Mononuclear cell (primary cell): ENCODE data around the gene CIC. TPM values are rescaled to one million over a fixed set of nuclear protein-coding genes. Genes with fewer than 3 reads are reported as not detected.
A peak's percentile ranks its signal among the peaks of the same experiment; 100 is the strongest.

ENCODE experiments used
- H3K27me3 ChIP-seq: 2 replicates; pipeline ENCODE4 v1.6.0; 2011; ENCODE audit warnings: low read length, control low read depth; ENCODE audit not compliant: insufficient read depth
- H3K4me1 ChIP-seq: 2 replicates; pipeline ENCODE4 v1.5.1; 2011; ENCODE audit warnings: mild to moderate bottlenecking, low read length, control low read depth; ENCODE audit not compliant: insufficient read depth
- H3K4me3 ChIP-seq: 2 replicates; pipeline ENCODE4 v1.5.1; 2011; ENCODE audit warnings: mild to moderate bottlenecking, low read length, moderate library complexity
- H3K9me3 ChIP-seq: 2 replicates; pipeline ENCODE4 v1.5.1; 2011; ENCODE audit warnings: low read depth, mild to moderate bottlenecking, control low read depth, low read length
- total RNA-seq: library from RNA; depleted of rRNA; stranded (reverse); fragments of >200 nt; gene quantifications from one replicate; pipeline ENCODE4 v1.2.3, GENCODE V29; 2012

Gene CIC
- total RNA-seq, 1 donor, result 36.0 TPM

- Histone ChIP-seq H3K4me3 (no peak overlapping the region), H3K27me3 (peaks cover 23% of the 10 kb centered on the region), H3K4me1 (peaks cover 19% of the 10 kb centered on the region), H3K9me3 (no peaks in the 10 kb centered on the region)
Measured at GRCh38 chr19:42315024-42315423, 46.0 kb downstream of the CIC start.

- no peaks in the 10 kb centered on the region for H3K9me3 ChIP-seq
- H3K27me3 ChIP-seq, result peaks cover 20% of the 10 kb centered on the region
- H3K4me1 ChIP-seq, result peaks cover 19% of the 10 kb centered on the region
- no peak overlapping the region for H3K4me3 ChIP-seq
Measured at GRCh38 chr19:42316223-42317211, 47.5 kb downstream of the CIC start.

- Histone ChIP-seq H3K4me3 (no peak overlapping the region), H3K9me3 (no peaks in the 10 kb centered on the region), H3K27me3 (peaks cover 16% of the 10 kb centered on the region), H3K4me1 (peaks cover 16% of the 10 kb centered on the region)
Measured at GRCh38 chr19:42317535-42317934, 48.5 kb downstream of the CIC start.

DNA sequence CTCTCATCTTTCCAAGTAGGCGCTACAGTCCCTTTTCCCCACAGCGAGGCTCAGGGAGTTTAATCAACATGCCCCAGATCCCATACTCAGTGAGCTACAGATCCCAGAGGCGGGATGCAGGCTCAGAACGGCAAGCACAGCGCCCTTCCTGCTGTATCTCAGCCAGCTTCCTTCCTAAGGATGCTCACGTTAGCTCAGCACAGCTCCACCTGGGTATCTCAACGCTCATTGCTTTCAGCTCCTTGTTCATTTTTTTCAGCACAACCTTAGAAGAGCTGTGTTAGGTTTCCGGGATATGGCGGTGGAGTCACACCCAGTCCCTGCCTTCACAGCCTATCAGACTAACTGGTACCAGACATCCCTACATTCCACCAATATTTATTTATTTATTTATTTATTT is 53.3 kb downstream of the CIC start:
- Histone ChIP-seq H3K27me3 (peaks cover 19% of the 10 kb centered on the region), H3K9me3 (no peaks in the 10 kb centered on the region), H3K4me1 (peaks cover 23% of the 10 kb centered on the region), H3K4me3 (no peak overlapping the region)

DNA sequence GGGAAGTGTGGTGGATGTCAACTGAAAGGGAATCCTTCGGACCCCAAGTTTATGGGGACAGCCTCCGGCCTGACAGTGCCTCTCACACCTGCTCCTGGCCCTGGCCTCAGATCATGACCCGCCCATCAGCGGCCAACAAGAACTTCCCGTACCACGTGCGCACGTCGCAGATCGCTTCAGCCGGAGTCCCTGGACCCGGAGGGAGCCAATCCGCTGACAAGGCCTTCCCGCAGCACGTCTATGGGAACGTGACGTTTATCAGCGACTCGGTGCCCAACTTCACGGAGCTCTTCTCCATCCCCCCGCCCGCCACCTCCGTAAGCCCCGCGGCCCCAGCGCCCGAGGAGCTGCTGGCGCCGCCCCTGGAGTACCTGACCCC is 54.4 kb downstream of the CIC start:
- peaks cover 19% of the 10 kb centered on the region for H3K27me3 ChIP-seq
- no peak overlapping the region for H3K4me3 ChIP-seq
- H3K9me3 ChIP-seq, result no peaks in the 10 kb centered on the region
- H3K4me1 ChIP-seq, result peaks cover 23% of the 10 kb centered on the region

DNA sequence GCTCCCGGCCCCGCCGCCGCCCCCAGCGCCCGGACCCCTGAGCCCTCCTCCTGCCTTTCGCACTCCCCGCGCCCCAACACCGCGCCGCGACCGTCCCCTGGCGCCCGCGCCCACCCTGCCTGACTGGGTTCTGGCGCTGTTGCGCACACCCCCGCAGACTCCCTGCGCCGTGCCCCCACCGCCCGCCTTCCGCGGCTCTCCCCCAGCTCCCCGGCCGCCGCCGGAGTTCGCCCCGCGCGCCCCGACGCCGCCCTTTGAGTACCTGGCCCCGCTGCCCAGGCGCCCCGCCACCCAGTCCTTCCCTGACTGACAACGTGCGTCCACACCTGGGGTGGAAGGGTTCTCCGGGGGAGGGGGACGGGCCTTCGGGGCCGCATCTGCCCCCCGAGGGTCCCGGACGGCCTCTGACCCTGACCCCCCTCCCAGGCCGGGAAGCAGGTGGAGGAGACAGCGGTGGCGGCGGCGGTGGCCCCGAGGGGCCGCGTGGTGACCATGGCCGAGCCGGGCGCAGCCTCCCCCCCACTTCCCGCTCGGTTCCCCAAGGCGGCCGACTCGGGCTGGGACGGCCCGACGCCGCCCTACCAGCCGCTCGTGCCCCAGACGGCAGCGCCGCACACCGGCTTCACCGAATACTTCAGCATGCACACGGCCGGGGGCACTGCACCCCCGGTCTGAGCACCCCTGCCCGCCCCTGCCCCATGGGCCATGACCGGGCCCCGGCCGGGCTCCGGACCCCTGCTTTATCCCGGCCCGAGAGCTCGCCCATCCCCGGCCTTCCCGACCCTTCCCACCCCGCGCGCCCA is 55.0 kb downstream of the CIC start:
- Histone ChIP-seq H3K4me1 (peaks cover 23% of the 10 kb centered on the region), H3K4me3 (no peak overlapping the region), H3K27me3 (peaks cover 19% of the 10 kb centered on the region), H3K9me3 (no peaks in the 10 kb centered on the region)

DNA sequence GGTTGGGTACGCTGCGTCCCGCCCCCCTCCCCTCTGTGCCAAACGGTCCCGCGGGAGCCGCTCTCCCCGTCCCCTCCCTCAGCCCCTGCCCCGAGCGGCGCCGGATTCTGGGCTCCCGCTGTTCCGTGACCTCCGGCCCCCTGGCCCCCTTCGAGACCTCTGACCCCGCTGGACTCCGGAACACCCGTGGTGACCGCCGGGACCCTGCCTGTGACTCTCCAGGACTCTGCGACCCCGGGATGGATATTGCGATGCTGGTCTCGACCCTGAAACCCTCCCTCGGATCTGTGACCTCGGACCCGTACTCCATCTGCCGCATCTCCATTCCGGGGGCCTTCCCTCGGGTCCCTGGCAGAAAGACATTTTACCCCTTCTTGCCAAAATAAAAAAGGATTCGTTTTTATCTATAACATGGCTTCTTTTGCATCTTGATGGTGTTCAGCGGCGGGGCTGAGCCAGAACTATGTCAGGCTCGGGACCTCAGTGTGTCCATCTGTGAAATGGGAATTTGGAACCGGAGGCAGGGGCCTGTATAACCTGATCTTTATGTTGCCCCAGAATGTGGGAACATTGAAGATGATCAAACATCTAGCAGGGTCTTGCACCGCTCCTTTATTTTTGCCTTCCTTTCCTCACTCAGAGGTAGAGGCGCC is 55.7 kb downstream of the CIC start:
- H3K27me3 ChIP-seq, result peaks cover 19% of the 10 kb centered on the region
- H3K4me3 ChIP-seq, result peak overlapping the region; percentile 90

GRCh38 chr19:42325308-42325895 is 56.4 kb downstream of the CIC start, which contains the start of gene MEGF8:
Gene MEGF8, plus strand, starts transcription at chr19:42325635. Its CDS starts 609 bp downstream, at chr19:42326244.
- Histone ChIP-seq H3K27me3 (peaks cover 19% of the 10 kb centered on the region), H3K4me3 (peak within 1 kb of the TSS; percentile 90), H3K9me3 (no peaks in the 10 kb centered on the region), H3K4me1 (peaks cover 23% of the 10 kb centered on the region)

More for the DNA sequence above, 55.7 kb downstream of the CIC start:
- peaks cover 23% of the 10 kb centered on the region for H3K4me1 ChIP-seq
- no peaks in the 10 kb centered on the region for H3K9me3 ChIP-seq

DNA sequence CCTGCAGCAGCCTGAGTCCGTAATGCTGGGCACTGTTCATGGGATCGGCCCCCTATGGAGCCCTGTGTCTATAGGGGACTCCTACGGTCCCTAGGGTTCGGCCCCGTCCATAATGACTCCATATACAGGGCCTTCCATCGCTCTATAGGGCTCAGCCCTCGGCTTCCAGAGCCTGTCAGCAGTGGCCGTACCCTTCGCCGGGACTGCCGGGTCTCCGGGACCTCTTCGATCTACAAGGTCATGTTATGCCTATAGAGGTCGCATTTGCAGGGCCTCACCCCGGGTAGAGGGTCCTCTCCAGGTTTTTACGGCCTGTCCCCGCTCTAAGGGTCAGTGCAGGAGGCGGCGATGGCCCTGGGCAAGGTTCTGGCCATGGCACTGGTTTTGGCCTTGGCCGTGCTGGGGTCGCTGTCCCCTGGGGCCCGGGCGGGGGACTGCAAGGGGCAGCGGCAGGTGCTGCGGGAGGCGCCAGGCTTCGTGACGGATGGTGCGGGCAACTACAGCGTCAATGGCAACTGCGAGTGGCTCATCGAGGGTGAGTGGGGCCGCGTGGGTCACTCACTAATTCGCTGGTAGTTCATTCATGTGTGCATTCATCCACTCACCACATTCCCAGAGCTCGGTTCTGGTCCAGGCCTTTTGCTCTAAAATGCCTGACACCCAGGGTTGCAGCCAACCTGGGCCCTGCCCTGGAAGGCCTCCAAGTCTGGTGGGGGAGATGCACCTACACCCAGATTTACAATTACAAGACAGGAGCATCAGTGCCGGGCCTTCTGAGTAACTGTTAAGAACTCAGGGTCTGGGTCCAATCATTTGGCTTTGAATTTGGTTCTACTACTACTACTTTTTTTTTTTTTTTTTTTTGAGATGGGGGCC is 57.1 kb downstream of the CIC start:
- H3K4me3 ChIP-seq, result peak overlapping the region; percentile 90
- peaks cover 19% of the 10 kb centered on the region for H3K27me3 ChIP-seq
- no peaks in the 10 kb centered on the region for H3K9me3 ChIP-seq
- H3K4me1 ChIP-seq, result peaks cover 23% of the 10 kb centered on the region

DNA sequence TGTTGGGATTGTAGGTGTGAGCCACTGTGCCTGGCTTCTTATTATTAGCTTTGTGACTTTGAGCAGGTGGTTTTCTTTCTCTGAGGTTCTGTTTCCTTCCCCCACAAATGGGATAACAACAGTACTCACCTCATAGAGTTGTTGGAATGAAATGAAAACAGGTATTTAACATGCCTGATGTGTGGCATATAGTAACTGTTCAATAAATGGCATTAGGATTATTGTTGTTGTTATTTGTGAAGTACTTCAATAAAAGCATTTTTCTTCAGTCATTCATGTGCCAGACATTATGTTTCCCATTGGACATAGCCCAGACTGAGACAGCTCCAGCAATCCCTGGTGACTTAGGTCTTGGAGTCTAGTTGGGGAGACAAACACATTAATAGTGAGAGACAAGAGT is 57.9 kb downstream of the CIC start:
- Histone ChIP-seq H3K9me3 (no peaks in the 10 kb centered on the region), H3K27me3 (peaks cover 16% of the 10 kb centered on the region), H3K4me1 (peaks cover 23% of the 10 kb centered on the region), H3K4me3 (no peak overlapping the region)

DNA sequence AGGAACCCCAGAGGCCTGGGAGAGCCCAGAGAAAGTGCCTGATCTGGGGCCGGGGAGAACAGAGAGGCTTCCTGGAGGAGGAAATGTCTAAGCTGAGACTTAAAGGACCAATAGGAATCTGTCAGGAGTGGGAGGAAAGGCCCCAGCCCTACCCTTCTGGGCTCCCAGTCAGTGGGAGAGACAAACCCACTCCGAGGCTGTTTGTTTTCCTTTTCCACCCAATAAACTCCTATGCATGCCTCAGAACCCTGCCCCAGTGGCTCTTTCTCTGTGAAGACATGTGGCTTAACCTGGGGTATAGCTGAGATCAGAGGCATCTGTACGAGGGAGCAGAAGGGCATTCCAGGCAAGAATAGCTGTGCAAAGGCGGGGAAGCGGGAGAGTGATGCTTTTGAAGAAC is 58.3 kb downstream of the CIC start:
- Histone ChIP-seq H3K9me3 (no peaks in the 10 kb centered on the region), H3K4me1 (peaks cover 23% of the 10 kb centered on the region), H3K27me3 (peaks cover 14% of the 10 kb centered on the region), H3K4me3 (no peak overlapping the region)

GRCh38 chr19:42328106-42328505 is 59.1 kb downstream of the CIC start:
- peaks cover 11% of the 10 kb centered on the region for H3K27me3 ChIP-seq
- H3K4me3 ChIP-seq, result no peak overlapping the region
- peaks cover 23% of the 10 kb centered on the region for H3K4me1 ChIP-seq
- no peaks in the 10 kb centered on the region for H3K9me3 ChIP-seq

- no peak overlapping the region for H3K4me3 ChIP-seq
- H3K27me3 ChIP-seq, result peaks cover 7% of the 10 kb centered on the region
- peaks cover 22% of the 10 kb centered on the region for H3K4me1 ChIP-seq
- H3K9me3 ChIP-seq, result no peaks in the 10 kb centered on the region
Measured at GRCh38 chr19:42328854-42329253, 59.8 kb downstream of the CIC start.

- Histone ChIP-seq H3K27me3 (no peaks in the 10 kb centered on the region), H3K9me3 (no peaks in the 10 kb centered on the region), H3K4me1 (peaks cover 10% of the 10 kb centered on the region), H3K4me3 (no peak overlapping the region)
Measured at GRCh38 chr19:42330241-42330711, 61.2 kb downstream of the CIC start.
